Tibial nerve (tissue), 4 donors: ENCODE data around the gene RBM33. TPM values are rescaled to one million over a fixed set of nuclear protein-coding genes. Genes with fewer than 3 reads are reported as not detected.
A peak's percentile ranks its signal among the peaks of the same experiment; 100 is the strongest.

Source experiments
- DNase-seq, 2 donors: peaks; one replicate each; pipeline ENCODE4 v3.0.0-alpha.2; 2019; ENCODE audit warnings: low spot score in 2 of 2
- H3K27ac ChIP-seq, 4 donors: fragments of 200-600 bp; sonication (generic) in 3 of 4; one replicate each; pipeline ENCODE4 v1.5.1; 2017 to 2019; ENCODE audit warnings: mild to moderate bottlenecking in 1 of 4
- H3K27me3 ChIP-seq, 2 donors: fragments of 200-600 bp; sonication (generic) in 1 of 2; one replicate each; pipeline versions ENCODE4 v1.5.1 to v1.6.0; 2017 to 2019
- H3K36me3 ChIP-seq, 3 donors: fragments of 200-600 bp; sonication (generic); one replicate each; pipeline ENCODE4 v1.5.1; 2018 to 2019
- H3K4me1 ChIP-seq, 4 donors: fragments of 200-600 bp; sonication (generic) in 3 of 4; one replicate each; pipeline ENCODE4 v1.5.1; 2017 to 2019
- H3K4me3 ChIP-seq, 4 donors: fragments of 200-600 bp; sonication (generic) in 3 of 4; one replicate each; pipeline ENCODE4 v1.5.1; 2017 to 2019; ENCODE audit warnings: mild to moderate bottlenecking in 1 of 4, moderate library complexity in 1 of 4
- H3K9me3 ChIP-seq, 4 donors: fragments of 200-600 bp; sonication (generic) in 3 of 4; one replicate each; pipeline ENCODE4 v1.5.1; 2017 to 2019
- EP300 ChIP-seq, 2 donors: sonication (generic); formaldehyde crosslinking; IDR thresholded peaks; one replicate each; pipeline ENCODE4 v1.6.1; 2017; ENCODE audit warnings: antibody characterized with exemption in 2 of 2, mild to moderate bottlenecking in 1 of 2
- POLR2A ChIP-seq, 2 donors: fragments of 450-650 bp; IDR thresholded peaks; one replicate each; pipeline ENCODE4 v1.6.1; 2017; ENCODE audit warnings: antibody characterized with exemption in 2 of 2, mild to moderate bottlenecking in 2 of 2, moderate library complexity in 2 of 2
- WGBS, 2 donors: methylation state at CpG; one replicate each; pipeline ENCODE4 v1.1.5; 2018; 5-methylcytosine and 5-hydroxymethylcytosine counted together
- total RNA-seq, 4 donors: library from RNA; depleted of rRNA; stranded (reverse); fragments of >200 nt; gene quantifications; one replicate each; pipeline ENCODE4 v1.1.0, GENCODE V29; 2016
- TF ChIP-seq, protein P1 (sequence below), 5 experiments: fragments of 200-600 bp in 3 of 5; fragments of 450-650 bp in 2 of 5; sonication (generic) in 3 of 5; IDR thresholded peaks; one replicate each; pipeline ENCODE4 v1.5.1; 2016 to 2019; ENCODE audit warnings: antibody characterized with exemption in 5 of 5, mild to moderate bottlenecking in 3 of 5, moderate library complexity in 2 of 5

RBM33 gene
- total RNA-seq, 4 donors from 2014 or later, result 85.0 to 92.4 (median 88.3) TPM

DNA sequence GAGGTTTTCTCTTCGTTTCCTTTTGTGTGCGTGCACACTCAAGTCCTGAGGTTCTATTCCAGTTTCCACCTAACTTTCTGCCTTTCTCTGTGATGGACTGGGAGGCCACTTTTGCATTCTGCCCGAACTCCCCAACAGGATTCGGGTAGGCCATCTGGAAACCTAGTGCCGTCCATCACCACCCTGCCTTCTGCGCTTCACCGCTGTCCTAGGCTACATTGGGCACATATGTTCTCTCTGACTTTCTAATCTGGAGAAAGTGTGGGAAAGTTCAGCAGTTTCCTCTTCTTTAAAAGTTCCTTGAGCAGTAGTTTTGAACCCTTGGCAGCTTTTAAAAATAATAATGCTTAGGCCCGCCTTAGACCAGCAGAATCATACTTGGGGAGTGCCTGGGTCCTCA lies 121.0 kb downstream of the RBM33 start:
- WGBS, 2 donors, result 86 to 88% methylated on average over 8 of the region's 8 CpGs
- no peaks in the 10 kb centered on the region for H3K9me3 ChIP-seq
- H3K36me3 ChIP-seq, result peaks cover 0 to 65% (median 20%) of the 10 kb centered on the region in 3 donors
- TF ChIP-seq POLR2A (IDR thresholded peaks at IDR 0.05), result no peak
- TF ChIP-seq EP300 (IDR thresholded peaks at IDR 0.05), result no peak
- TF ChIP-seq, protein P1, sequence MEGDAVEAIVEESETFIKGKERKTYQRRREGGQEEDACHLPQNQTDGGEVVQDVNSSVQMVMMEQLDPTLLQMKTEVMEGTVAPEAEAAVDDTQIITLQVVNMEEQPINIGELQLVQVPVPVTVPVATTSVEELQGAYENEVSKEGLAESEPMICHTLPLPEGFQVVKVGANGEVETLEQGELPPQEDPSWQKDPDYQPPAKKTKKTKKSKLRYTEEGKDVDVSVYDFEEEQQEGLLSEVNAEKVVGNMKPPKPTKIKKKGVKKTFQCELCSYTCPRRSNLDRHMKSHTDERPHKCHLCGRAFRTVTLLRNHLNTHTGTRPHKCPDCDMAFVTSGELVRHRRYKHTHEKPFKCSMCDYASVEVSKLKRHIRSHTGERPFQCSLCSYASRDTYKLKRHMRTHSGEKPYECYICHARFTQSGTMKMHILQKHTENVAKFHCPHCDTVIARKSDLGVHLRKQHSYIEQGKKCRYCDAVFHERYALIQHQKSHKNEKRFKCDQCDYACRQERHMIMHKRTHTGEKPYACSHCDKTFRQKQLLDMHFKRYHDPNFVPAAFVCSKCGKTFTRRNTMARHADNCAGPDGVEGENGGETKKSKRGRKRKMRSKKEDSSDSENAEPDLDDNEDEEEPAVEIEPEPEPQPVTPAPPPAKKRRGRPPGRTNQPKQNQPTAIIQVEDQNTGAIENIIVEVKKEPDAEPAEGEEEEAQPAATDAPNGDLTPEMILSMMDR (IDR thresholded peaks at IDR 0.05), result no peak
- H3K4me3 ChIP-seq, result no peak overlapping the region
- peak overlapping the region in 2 of 4 donors; percentile 23 to 51 for H3K27ac ChIP-seq
- DNase-seq, result no peak
- peaks cover 0 to 69% (median 6%) of the 10 kb centered on the region in 4 donors for H3K4me1 ChIP-seq
- no peaks in the 10 kb centered on the region for H3K27me3 ChIP-seq

DNA sequence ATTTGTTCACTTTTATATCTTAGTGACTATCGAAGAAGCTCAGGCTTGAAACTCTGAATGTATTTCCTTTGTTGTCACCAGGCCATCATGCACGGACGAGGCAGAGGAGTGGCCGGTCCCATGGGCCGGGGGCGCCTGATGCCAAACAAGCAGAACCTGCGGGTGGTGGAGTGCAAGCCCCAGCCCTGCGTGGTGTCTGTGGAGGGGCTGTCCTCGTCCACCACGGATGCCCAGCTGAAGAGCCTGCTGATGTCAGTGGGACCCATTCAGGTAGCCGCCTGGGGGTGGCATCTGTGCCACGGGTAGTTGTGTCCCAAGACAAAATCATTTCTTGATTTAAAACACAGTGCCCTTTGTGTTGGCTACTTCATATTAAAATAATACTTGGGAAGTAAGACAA lies 121.9 kb downstream of the RBM33 start:
- Histone ChIP-seq H3K27me3 (no peaks in the 10 kb centered on the region), H3K4me3 (no peak overlapping the region), H3K36me3 (peaks cover 0 to 71% (median 20%) of the 10 kb centered on the region in 3 donors), H3K9me3 (no peaks in the 10 kb centered on the region), H3K4me1 (peaks cover 0 to 72% (median 6%) of the 10 kb centered on the region in 4 donors), H3K27ac (peak overlapping the region in 2 of 4 donors; percentile 23 to 51)
- 73 to 78% methylated on average over 12 of the region's 12 CpGs for WGBS, 2 donors
- TF ChIP-seq, protein P1 (IDR thresholded peaks at IDR 0.05), result no peak
- TF ChIP-seq EP300 (IDR thresholded peaks at IDR 0.05) (no peak), POLR2A (IDR thresholded peaks at IDR 0.05) (no peak)
- DNase-seq, result no peak

GRCh38 chr7:155766966-155767916 lies 122.8 kb downstream of the RBM33 start:
- 89 to 96% methylated on average over 12 of the region's 12 CpGs for WGBS, 2 donors
- no peaks in the 10 kb centered on the region for H3K9me3 ChIP-seq
- H3K27me3 ChIP-seq, result no peaks in the 10 kb centered on the region
- no peak overlapping the region for H3K4me3 ChIP-seq
- peak overlapping the region in 2 of 4 donors; percentile 23 to 86 for H3K27ac ChIP-seq
- TF ChIP-seq, protein P1 (IDR thresholded peaks at IDR 0.05), result no peak
- TF ChIP-seq EP300 (IDR thresholded peaks at IDR 0.05), result no peak
- no peak for TF ChIP-seq POLR2A (IDR thresholded peaks at IDR 0.05)
- no peak for DNase-seq
- H3K36me3 ChIP-seq, result peaks cover 0 to 74% (median 20%) of the 10 kb centered on the region in 3 donors
- H3K4me1 ChIP-seq, result peaks cover 0 to 63% (median 2%) of the 10 kb centered on the region in 4 donors

DNA sequence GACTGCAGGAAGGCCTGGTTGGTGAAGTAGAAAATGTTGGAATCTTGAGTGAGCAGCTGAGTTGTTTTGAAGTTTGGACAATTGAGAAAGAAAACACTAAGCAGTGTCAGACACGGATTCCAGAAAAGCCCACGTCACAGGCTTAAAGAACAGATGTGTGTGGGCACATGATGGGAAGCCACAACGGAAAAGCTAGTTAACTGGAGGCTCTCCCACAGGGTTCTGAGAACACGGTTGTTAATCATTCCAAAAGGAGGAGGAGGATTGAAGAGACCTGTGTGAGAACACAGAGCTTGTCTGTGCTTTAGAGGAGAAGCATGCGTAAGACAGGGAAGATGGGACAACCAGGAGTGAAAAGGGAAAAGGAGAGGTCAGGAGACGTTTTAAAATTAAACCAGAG lies 125.2 kb downstream of the RBM33 start:
- H3K27ac ChIP-seq, result peak overlapping the region in 3 of 4 donors; percentile 2 to 86 (median 79)
- H3K4me1 ChIP-seq, result peaks cover 0 to 46% (median 0%) of the 10 kb centered on the region in 4 donors
- no peaks in the 10 kb centered on the region for H3K9me3 ChIP-seq
- TF ChIP-seq POLR2A (IDR thresholded peaks at IDR 0.05) (no peak), EP300 (IDR thresholded peaks at IDR 0.05) (peak in 1 of 2 donors; percentile 55)
- TF ChIP-seq, protein P1 (IDR thresholded peaks at IDR 0.05), result no peak
- peaks cover 0 to 82% (median 22%) of the 10 kb centered on the region in 3 donors for H3K36me3 ChIP-seq
- WGBS, 2 donors, result 42 to 51% methylated on average over 6 of the region's 6 CpGs
- no peak overlapping the region for H3K4me3 ChIP-seq
- no peaks in the 10 kb centered on the region for H3K27me3 ChIP-seq
- peak in 1 of 2 donors; percentile 24 for DNase-seq

GRCh38 chr7:155770241-155770640 lies 125.8 kb downstream of the RBM33 start:
- H3K27ac ChIP-seq, result peak overlapping the region; percentile 2 to 86 (median 40)
- H3K4me3 ChIP-seq, result no peak overlapping the region
- peaks cover 0 to 44% (median 0%) of the 10 kb centered on the region in 4 donors for H3K4me1 ChIP-seq
- 60 to 77% methylated on average over 6 of the region's 6 CpGs for WGBS, 2 donors
- no peak for DNase-seq
- H3K36me3 ChIP-seq, result peaks cover 0 to 82% (median 25%) of the 10 kb centered on the region in 3 donors
- H3K9me3 ChIP-seq, result no peaks in the 10 kb centered on the region
- TF ChIP-seq POLR2A (IDR thresholded peaks at IDR 0.05) (no peak), EP300 (IDR thresholded peaks at IDR 0.05) (no peak)
- TF ChIP-seq, protein P1 (IDR thresholded peaks at IDR 0.05), result no peak
- H3K27me3 ChIP-seq, result no peaks in the 10 kb centered on the region
